Measurements from ENCODE around the gene FDXR.
"Not testable (repeated sequence)": the region's sequence is repeated elsewhere in the genome, so short reads cannot be mapped to it uniquely, and the experiment has no call there.

GRCh38 chr17:74870028-74870427, 2.8 kb downstream of the FDXR start:
- not testable (repeated sequence) for TF ChIP-seq POLR2A, POLR2AphosphoS5, TAF1 (IDR thresholded peaks at IDR 0.05; ENCODE audit: low read depth, low read length)
